ENCODE results near the gene NEUROD2. TPM values are rescaled to one million over a fixed set of nuclear protein-coding genes. Genes with fewer than 3 reads are reported as not detected.
A peak's percentile ranks its signal among the peaks of the same experiment; 100 is the strongest.

Gene NEUROD2
- total and polyA plus RNA-seq, 2 of the 13 experiments (the other 11 are each of a cell fraction or from before 2014, with no cell fraction given): not detected

- TF ChIP-seq FOXO4 (CRISPR knock-in tag; conservative IDR thresholded peaks at IDR 0.05) (0 out of 2 replicates have a peak, but pooled peaks have one; percentile 84), THRA (CRISPR knock-in tag; IDR thresholded peaks at IDR 0.05; ENCODE audit: borderline replicate concordance) (no peak), PITX1 (CRISPR knock-in tag; IDR thresholded peaks at IDR 0.05) (peak; percentile 35; the same call in 1 of the 2 replicates), ZMAT3 (CRISPR knock-in tag; conservative IDR thresholded peaks at IDR 0.05) (peak; percentile 67), SRSF9 (IDR thresholded peaks at IDR 0.05; ENCODE audit: borderline replicate concordance, insufficient read depth, low read depth, low read length, poor library complexity, severe bottlenecking) (no peak), ESRRA (CRISPR knock-in tag; IDR thresholded peaks at IDR 0.05; ENCODE audit: low read depth) (peak; percentile 80; the same call in 1 of the 2 replicates), ISL2 (CRISPR knock-in tag; IDR thresholded peaks at IDR 0.05) (peak; percentile 51; the same call in 1 of the 2 replicates), PBX3 (CRISPR knock-in tag; IDR thresholded peaks at IDR 0.05; ENCODE audit: borderline replicate concordance) (no peak; the same call in 1 of the 2 replicates), ZMAT5 (CRISPR knock-in tag; IDR thresholded peaks at IDR 0.05; ENCODE audit: borderline replicate concordance, low read depth) (no peak), KLF6 (CRISPR knock-in tag; IDR thresholded peaks at IDR 0.05) (no peak; the same call in 1 of the 2 replicates), ZNF75D (CRISPR knock-in tag; IDR thresholded peaks at IDR 0.05; ENCODE audit: borderline replicate concordance) (no peak), MXD3 (CRISPR knock-in tag; IDR thresholded peaks at IDR 0.05) (peak; percentile 73), JUNB (CRISPR knock-in tag; IDR thresholded peaks at IDR 0.05; ENCODE audit: borderline replicate concordance) (no peak), TCF7 (IDR thresholded peaks at IDR 0.05; ENCODE audit: low read depth) (no peak), TFE3 (CRISPR knock-in tag; IDR thresholded peaks at IDR 0.05) (peak; percentile 18; the same call in 1 of the 2 replicates), ZNF782 (CRISPR knock-in tag; IDR thresholded peaks at IDR 0.05; ENCODE audit: borderline replicate concordance) (peak; percentile 90), BORCS8-MEF2B (CRISPR knock-in tag; IDR thresholded peaks at IDR 0.05) (no peak; the same call in 1 of the 2 replicates), ZNF800 (CRISPR knock-in tag; IDR thresholded peaks at IDR 0.05) (no peak), ZC3H13 (CRISPR knock-in tag; IDR thresholded peaks at IDR 0.05) (no peak)
Observed at GRCh38 chr17:39636927-39637736, 29.4 kb upstream of the NEUROD2 start, which contains the start of gene STARD3 (continued).

Measured in HepG2 (cell line).